Suprapubic skin (tissue), 4 donors: ENCODE results near the gene SLC50A1.

Experiments
- CTCF ChIP-seq, 2 donors: fragments of 200-600 bp in 1 of 2; fragments of 450-650 bp in 1 of 2; sonication (generic) in 1 of 2; IDR thresholded peaks; one replicate each; pipeline ENCODE4 v1.5.1; 2016 to 2019; ENCODE audit warnings: antibody characterized with exemption in 2 of 2, mild to moderate bottlenecking in 1 of 2, moderate library complexity in 1 of 2
- EP300 ChIP-seq: sonication (generic); formaldehyde crosslinking; IDR thresholded peaks from one replicate; pipeline ENCODE4 v1.6.1; 2017; ENCODE audit warnings: antibody characterized with exemption
- POLR2A ChIP-seq, 2 donors: fragments of 450-650 bp; IDR thresholded peaks; one replicate each; pipeline ENCODE4 v1.6.1; 2017; ENCODE audit warnings: antibody characterized with exemption in 2 of 2, mild to moderate bottlenecking in 2 of 2, moderate library complexity in 2 of 2
- POLR2AphosphoS5 ChIP-seq, 3 donors: sonication (generic); formaldehyde crosslinking; IDR thresholded peaks; one replicate each; pipeline ENCODE4 v1.6.1; 2017; ENCODE audit warnings: antibody characterized with exemption in 3 of 3

- TF ChIP-seq CTCF (IDR thresholded peaks at IDR 0.05) (no peak), POLR2AphosphoS5 (IDR thresholded peaks at IDR 0.05) (no peak), POLR2A (IDR thresholded peaks at IDR 0.05) (no peak), EP300 (no peak)
These were observed 39.0 kb downstream of the SLC50A1 start for GRCh38 chr1:155174324-155175280.
